Heart left ventricle (tissue), 16 donors: ENCODE data around the gene C2orf69. TPM values are rescaled to one million over a fixed set of nuclear protein-coding genes. Genes with fewer than 3 reads are reported as not detected.

Experiments
- ATAC-seq, 4 donors: fragments of 200-7000 bp; cut with Tn5 transposase; one replicate each; pipeline ENCODE4 v1.9.1; 2020 to 2022; ENCODE audit warnings: moderate library complexity in 4 of 4, mild to moderate bottlenecking in 3 of 4, moderate number of reproducible peaks in 1 of 4
- DNase-seq, 5 donors: peaks; one replicate each; pipeline ENCODE4 v3.0.0-alpha.2; 2020
- H3K27ac ChIP-seq, 12 donors: fragments of 200-600 bp; sonication (generic) in 4 of 12; one replicate each; pipeline versions ENCODE4 v1.5.0 to v1.8.0; 2016 to 2022; ENCODE audit warnings: mild to moderate bottlenecking in 2 of 12
- H3K27me3 ChIP-seq, 9 donors: fragments of 200-600 bp; sonication (generic) in 2 of 9; one replicate each; pipeline versions ENCODE4 v1.5.1 to v1.8.0; 2016 to 2022; ENCODE audit warnings: mild to moderate bottlenecking in 3 of 9
- H3K36me3 ChIP-seq, 9 donors: fragments of 200-600 bp; sonication (generic) in 2 of 9; one replicate each; pipeline versions ENCODE4 v1.5.0 to v1.8.0; 2018 to 2022; ENCODE audit warnings: mild to moderate bottlenecking in 2 of 9
- H3K4me1 ChIP-seq, 12 donors: fragments of 200-600 bp; sonication (generic) in 4 of 12; one replicate each; pipeline versions ENCODE4 v1.5.0 to v1.8.0; 2016 to 2022; ENCODE audit warnings: mild to moderate bottlenecking in 3 of 12
- H3K4me3 ChIP-seq, 12 donors: fragments of 200-600 bp; sonication (generic) in 4 of 12; one replicate each; pipeline versions ENCODE4 v1.5.0 to v1.8.0; 2017 to 2022; ENCODE audit warnings: mild to moderate bottlenecking in 9 of 12, moderate library complexity in 4 of 12
- H3K9me3 ChIP-seq, 12 donors: fragments of 200-600 bp; sonication (generic) in 4 of 12; one replicate each; pipeline versions ENCODE4 v1.5.0 to v1.8.0; 2016 to 2022; ENCODE audit warnings: mild to moderate bottlenecking in 1 of 12
- CTCF ChIP-seq, 12 donors: fragments of 200-600 bp; sonication (generic) in 4 of 12; IDR thresholded peaks; one replicate each; pipeline versions ENCODE4 v1.5.0 to v1.8.0; 2018 to 2022; ENCODE audit warnings: antibody characterized with exemption in 12 of 12, mild to moderate bottlenecking in 5 of 12
- POLR2A ChIP-seq, 2 donors: fragments of 450-650 bp; IDR thresholded peaks; one replicate each; pipeline ENCODE4 v1.6.1; 2017; ENCODE audit warnings: antibody characterized with exemption in 2 of 2, mild to moderate bottlenecking in 2 of 2, moderate library complexity in 2 of 2
- WGBS, 4 donors: extraction: QIAGEN DNeasy Blood & Tissue Kit in 2 of 4; methylation state at CpG; one replicate each; pipeline versions ENCODE4 v1.1.5 to v1.1.7; 2013 to 2018; 5-methylcytosine and 5-hydroxymethylcytosine counted together
- intact Hi-C, 10 donors: fragments of 100-400 bp; cut with DNase I; formaldehyde crosslinking; loops; one replicate each; pipeline versions ENCODE4 v1.11.1 to v1.14.2; 2022
- polyA plus RNA-seq, 2 donors: library from polyadenylated mRNA; stranded (reverse); fragments of 200-250 nt; gene quantifications; one replicate each; pipeline ENCODE4 v1.2.3, GENCODE V29; 2013
- total RNA-seq, 9 donors: library from RNA; depleted of rRNA in 2 of 9; stranded (reverse); fragments of >200 nt in 2 of 9; fragmentation: NEBNext Ultra II Directional in 3 of 9; extraction: Animal tissue kit (Norgen Biotek cat#: 25700) in 3 of 9; gene quantifications; one replicate each; pipeline versions ENCODE4 v1.1.0 to v1.2.4, GENCODE V29; 2016 to 2023
- donor health status: ischemic (EF 13 %, LVEDD 7.1; RV severe dilation, severe dysfunction).
- donor health status: healthy with polysubstance abuse.
- donor health status: DM: no; HTN: yes; CAD: no.
- donor health status: DM: no; HTN: no; CAD: no.
- donor health status: ischemic (EF 25% LVEDD 6.9; RV normal size, moderate dysfunction).
- donor health status: ischemic (EF 25% LVEDD 5.7; RV mildly dilated, moderate dysfunction).
- donor health status: healthy.
- donor health status: DM: yes; HTN: yes; CAD: no.
- donor health status: ischemic (EF 35%, LVEDD 5.7; RV mildly dilated, moderate dysfunction).
- donor health status: nonischemic (EF 11% LVEDD 7.7; RV severe dilation, severe dysfunction).
- donor health status: DM: yes; HTN: yes; CAD: no.
- donor health status: PGD.
- donor health status: ischemic (EF 29% LVEDD 5.4; RV normal size, mild dysfunction).
- donor health status: nonischemic (EF 23%, LVEDD 6.1; RV moderate dilation, normal function).

Gene C2orf69
- total and polyA plus RNA-seq, 11 donors = 5.5 to 10.6 (median 8.6) TPM

GRCh38 chr2:199868431-199869226, 42.5 kb upstream of the C2orf69 start:
- no peak overlapping the region for H3K27ac ChIP-seq
- WGBS, 4 donors = 52 to 58% (median 53%) methylated on average over 5 of the region's 5 CpGs
- peaks cover 0 to 3% (median 0%) of the 10 kb centered on the region in 9 donors for H3K27me3 ChIP-seq

GRCh38 chr2:199869227-199869541, 41.9 kb upstream of the C2orf69 start:
- WGBS, 4 donors = 59 to 85% (median 69%) methylated on average over 1 of the region's 1 CpG

More at GRCh38 chr2:199868431-199869226, 42.5 kb upstream of the C2orf69 start:
- intact Hi-C loops = loop anchor here in 6 of 10 donors (10.0 kb wide), 1 partner anchor 164 kb away; no protein-coding TSS in a partner anchor
- DNase-seq = no peak
- Histone ChIP-seq H3K9me3 (peaks cover 0 to 1% (median 0%) of the 10 kb centered on the region in 12 donors), H3K36me3 (no peaks in the 10 kb centered on the region), H3K4me1 (no peaks in the 10 kb centered on the region), H3K4me3 (no peak overlapping the region)
- no peak for TF ChIP-seq CTCF (IDR thresholded peaks at IDR 0.05)
- no peak for TF ChIP-seq POLR2A (IDR thresholded peaks at IDR 0.05)
- no peak for ATAC-seq

GRCh38 chr2:199869653-199870052, 41.4 kb upstream of the C2orf69 start:
- Histone ChIP-seq H3K27me3 (peaks cover 0 to 3% (median 0%) of the 10 kb centered on the region in 9 donors), H3K27ac (no peak overlapping the region), H3K4me3 (no peak overlapping the region), H3K36me3 (no peaks in the 10 kb centered on the region), H3K9me3 (peaks cover 0 to 12% (median 7%) of the 10 kb centered on the region in 12 donors), H3K4me1 (no peaks in the 10 kb centered on the region)
- TF ChIP-seq CTCF (IDR thresholded peaks at IDR 0.05) = no peak
- TF ChIP-seq POLR2A (IDR thresholded peaks at IDR 0.05) = no peak
- intact Hi-C loops = loop anchor here in 7 of 10 donors (10.0 kb wide), 1 partner anchor 165 kb away; no protein-coding TSS in a partner anchor
- WGBS, 4 donors = 44 to 51% (median 44%) methylated on average over 1 of the region's 1 CpG
- no peak for ATAC-seq
- DNase-seq = no peak

More at GRCh38 chr2:199869227-199869541, 41.9 kb upstream of the C2orf69 start:
- no peak for TF ChIP-seq CTCF (IDR thresholded peaks at IDR 0.05)
- TF ChIP-seq POLR2A (IDR thresholded peaks at IDR 0.05) = no peak
- Histone ChIP-seq H3K36me3 (no peaks in the 10 kb centered on the region), H3K4me3 (no peak overlapping the region), H3K27ac (no peak overlapping the region), H3K27me3 (peaks cover 0 to 3% (median 0%) of the 10 kb centered on the region in 9 donors), H3K4me1 (no peaks in the 10 kb centered on the region), H3K9me3 (peaks cover 0 to 7% (median 2%) of the 10 kb centered on the region in 12 donors)
- intact Hi-C loops = loop anchor here in 6 of 10 donors (10.0 kb wide), 1 partner anchor 164 kb away; no protein-coding TSS in a partner anchor
- ATAC-seq = no peak
- no peak for DNase-seq

GRCh38 chr2:199870581-199870980, 40.5 kb upstream of the C2orf69 start:
- H3K4me1 ChIP-seq = no peaks in the 10 kb centered on the region
- intact Hi-C loops = loop anchor here in 1 of 10 donors (10.0 kb wide), 1 partner anchor 166 kb away; no protein-coding TSS in a partner anchor
- H3K4me3 ChIP-seq = no peak overlapping the region
- H3K36me3 ChIP-seq = no peaks in the 10 kb centered on the region
- no peak for DNase-seq
- TF ChIP-seq POLR2A (IDR thresholded peaks at IDR 0.05) (no peak), CTCF (IDR thresholded peaks at IDR 0.05) (no peak)
- H3K27ac ChIP-seq = no peak overlapping the region
- peaks cover 0 to 3% (median 0%) of the 10 kb centered on the region in 9 donors for H3K27me3 ChIP-seq
- WGBS, 4 donors = 40 to 58% (median 48%) methylated on average over 1 of the region's 1 CpG
- peaks cover 0 to 18% (median 8%) of the 10 kb centered on the region in 12 donors for H3K9me3 ChIP-seq
- no peak for ATAC-seq
